HG03175 (cell line): ENCODE measurements around the gene MGMT.
"Not testable (repeated sequence)": the region's sequence is repeated elsewhere in the genome, so short reads cannot be mapped to it uniquely, and the experiment has no call there.

Experiments
- ATAC-seq: cut with Tn5 transposase; IDR thresholded peaks from one replicate; pipeline ENCODE4 v1.9.1; 2021; ENCODE audit warnings: mild to moderate bottlenecking, moderate library complexity; ENCODE audit not compliant: unreplicated experiment

Gene MGMT

DNA sequence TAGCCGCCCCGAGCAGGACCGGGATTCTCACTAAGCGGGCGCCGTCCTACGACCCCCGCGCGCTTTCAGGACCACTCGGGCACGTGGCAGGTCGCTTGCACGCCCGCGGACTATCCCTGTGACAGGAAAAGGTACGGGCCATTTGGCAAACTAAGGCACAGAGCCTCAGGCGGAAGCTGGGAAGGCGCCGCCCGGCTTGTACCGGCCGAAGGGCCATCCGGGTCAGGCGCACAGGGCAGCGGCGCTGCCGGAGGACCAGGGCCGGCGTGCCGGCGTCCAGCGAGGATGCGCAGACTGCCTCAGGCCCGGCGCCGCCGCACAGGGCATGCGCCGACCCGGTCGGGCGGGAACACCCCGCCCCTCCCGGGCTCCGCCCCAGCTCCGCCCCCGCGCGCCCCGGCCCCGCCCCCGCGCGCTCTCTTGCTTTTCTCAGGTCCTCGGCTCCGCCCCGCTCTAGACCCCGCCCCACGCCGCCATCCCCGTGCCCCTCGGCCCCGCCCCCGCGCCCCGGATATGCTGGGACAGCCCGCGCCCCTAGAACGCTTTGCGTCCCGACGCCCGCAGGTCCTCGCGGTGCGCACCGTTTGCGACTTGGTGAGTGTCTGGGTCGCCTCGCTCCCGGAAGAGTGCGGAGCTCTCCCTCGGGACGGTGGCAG lies at the start of gene MGMT:
MGMT (plus strand) TSS at position 539 of the 656 bp plus-strand sequence.
- peak; percentile 88 for ATAC-seq

GRCh38 chr10:129417870-129418269 lies 49.2 kb upstream of the MGMT start:
- no peak for ATAC-seq

- ATAC-seq = no peak
Observed at GRCh38 chr10:129418496-129419225, 48.4 kb upstream of the MGMT start.

DNA sequence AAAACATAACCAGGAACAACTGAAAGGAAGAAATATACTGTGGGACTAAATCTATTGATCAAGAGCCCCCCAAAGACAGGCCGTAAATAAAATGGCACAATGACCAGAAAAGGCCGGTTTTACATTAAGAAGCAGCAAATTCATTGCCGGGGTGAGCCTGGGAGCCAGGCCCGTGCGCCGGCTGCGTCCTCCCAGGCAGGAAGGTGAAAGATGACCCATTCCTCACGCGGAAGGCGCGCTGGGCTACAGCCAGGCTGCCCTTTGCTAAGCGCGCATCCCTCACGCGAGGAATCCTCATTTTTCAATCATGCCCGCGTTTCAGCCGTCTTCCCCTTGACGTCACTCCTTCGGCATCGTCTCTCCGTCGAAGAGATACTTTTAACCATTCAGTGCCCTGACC lies 47.6 kb upstream of the MGMT start:
- no peak for ATAC-seq

- no peak for ATAC-seq
Observed at GRCh38 chr10:129421399-129422010, 45.5 kb upstream of the MGMT start.

DNA sequence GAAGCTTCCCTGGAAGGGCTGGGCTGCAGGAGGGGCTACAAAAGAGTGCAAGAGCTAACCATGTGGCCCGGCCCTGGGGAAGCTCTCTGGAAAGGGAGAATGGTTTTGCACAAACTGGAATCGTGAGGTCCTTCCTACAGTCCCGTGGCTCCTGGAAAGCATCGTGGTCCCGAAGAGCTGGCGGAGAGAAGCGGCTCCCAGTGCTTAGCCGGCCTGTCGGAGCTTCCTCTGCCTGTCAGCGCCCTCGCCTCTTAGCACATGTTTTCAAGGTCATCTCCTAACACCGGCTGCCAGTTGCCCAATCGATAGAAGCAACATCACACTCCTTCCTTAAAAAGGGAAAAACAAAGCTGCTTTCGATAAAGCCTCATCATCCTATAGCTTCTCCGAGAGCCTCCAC lies 42.1 kb upstream of the MGMT start:
- no peak for ATAC-seq

DNA sequence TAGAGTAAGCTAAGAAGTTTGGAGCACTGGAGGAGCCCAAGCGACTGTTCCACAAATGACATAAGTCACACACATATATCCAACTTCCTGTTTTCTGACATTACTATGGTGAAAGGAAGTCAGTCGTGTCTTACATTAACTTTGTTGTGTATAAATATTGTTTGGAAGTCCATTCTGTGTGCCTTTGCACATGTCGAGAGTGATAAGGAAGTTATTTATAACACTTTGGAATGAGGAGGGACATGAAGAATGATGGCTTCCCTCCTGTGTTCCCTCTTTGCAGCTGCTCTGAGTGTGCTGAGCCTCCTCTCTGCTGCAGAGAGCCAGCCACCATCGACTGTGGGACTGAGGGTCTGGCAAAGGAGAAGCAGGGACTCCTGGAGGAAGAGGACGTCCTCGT lies 40.4 kb upstream of the MGMT start:
- ATAC-seq = no peak

DNA sequence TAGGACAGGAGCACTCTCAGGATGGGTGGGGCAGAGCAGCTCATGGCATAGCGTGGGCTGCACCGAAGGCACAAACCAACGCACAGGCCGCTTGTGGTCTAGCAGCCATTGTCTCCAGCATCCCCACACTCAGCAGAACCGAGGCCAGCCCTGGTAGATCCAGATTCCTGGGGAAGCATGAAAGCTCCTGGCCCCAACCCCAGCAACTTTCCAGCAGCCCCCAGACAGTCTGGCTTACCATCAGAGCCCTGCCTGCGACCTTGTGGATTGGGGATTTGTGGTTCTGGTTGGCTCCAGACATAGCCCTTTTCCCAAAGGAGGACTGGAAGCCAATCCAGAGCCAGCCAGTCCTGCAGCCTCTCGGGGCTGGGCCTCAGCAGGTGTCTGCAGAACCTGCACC lies 33.8 kb upstream of the MGMT start:
- ATAC-seq = no peak

DNA sequence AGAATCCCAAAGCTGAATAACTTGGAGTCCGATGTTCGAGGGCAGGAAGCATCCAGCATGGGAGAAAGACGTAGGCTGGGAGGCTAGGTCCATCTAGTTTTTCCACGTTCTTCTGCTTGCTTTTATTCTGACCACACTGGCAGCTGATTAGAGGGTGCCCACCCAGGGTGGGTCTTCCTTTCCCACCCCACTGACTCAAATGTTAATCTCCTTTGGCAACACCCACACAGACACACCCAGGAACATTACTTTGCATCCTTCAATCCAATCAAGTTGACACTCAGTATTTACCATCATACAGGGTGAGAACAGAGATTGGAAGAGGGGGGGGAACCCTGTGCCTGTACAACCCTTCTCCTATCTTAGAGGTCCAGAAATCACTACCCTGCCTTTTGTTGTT lies 31.3 kb upstream of the MGMT start:
- ATAC-seq = not testable (repeated sequence)

- ATAC-seq = no peak
Observed at GRCh38 chr10:129438024-129438423, 29.0 kb upstream of the MGMT start.

DNA sequence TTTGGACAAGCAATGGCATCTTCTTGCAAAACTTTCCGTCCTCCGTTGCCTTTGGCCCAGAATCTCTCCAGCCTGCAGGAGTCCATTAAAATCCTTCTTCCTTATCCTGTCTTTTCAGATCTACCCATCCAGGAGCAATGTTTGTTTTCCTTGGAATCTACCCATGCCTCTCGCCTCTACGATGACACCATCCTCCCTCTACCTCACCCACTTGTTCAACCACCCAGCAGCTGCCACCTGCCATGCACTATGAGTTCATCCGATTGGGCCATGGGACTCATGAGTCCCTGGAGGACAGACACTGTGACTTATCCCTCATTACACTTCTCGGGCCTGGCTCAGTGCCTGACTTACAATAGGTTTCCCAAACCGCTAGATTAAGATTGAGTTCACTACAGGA lies 26.8 kb upstream of the MGMT start:
- ATAC-seq = no peak

DNA sequence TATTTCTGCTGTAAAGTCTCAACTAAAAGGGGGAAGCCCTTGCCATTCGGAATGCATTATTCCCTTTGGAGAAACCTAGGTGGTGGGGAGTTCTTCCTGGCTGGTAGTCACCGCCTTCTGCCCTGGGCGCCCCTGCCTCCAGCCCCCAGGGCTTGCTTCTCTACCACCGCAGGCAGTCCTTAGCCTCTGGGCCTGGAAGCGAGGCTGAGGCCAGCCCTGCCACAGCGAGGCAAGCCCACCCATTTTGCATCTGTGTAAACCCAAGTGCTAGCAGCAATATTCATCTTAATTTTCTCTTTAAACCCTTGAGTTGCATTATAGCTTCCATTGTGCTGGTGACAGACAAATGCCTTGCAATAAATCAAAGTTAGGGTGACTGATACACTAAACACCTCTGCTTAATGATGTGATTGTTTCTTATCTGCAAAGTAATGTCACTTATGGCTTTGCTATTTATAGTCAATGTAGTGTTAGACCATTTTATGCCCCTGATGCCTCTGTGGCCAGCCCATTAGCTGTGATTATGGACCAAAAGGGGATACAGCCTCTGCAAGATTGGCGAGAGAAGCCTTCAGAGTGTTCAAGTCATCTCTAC lies 26.2 kb upstream of the MGMT start:
- no peak for ATAC-seq

- no peak for ATAC-seq
Observed at GRCh38 chr10:129441372-129442009, 25.6 kb upstream of the MGMT start.

DNA sequence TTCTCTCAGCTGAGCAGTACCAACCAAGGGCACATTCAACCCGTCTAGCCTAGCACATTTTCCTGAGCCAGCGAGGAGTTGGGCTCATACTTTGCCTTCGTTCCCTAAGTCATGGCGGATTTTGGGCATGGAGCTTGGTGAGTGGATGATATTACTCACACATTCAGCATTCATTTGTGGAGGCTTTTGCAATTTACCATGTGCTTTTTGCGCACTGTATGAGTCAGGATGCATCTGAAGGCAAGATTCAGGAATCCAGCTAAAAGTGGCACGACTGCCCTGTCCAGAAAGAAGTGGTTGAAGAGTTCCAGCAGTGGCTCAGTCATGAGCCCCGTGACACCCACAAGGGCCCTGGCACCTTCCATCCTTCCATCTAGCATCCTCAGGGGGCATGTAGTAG lies 24.2 kb upstream of the MGMT start:
- no peak for ATAC-seq

- ATAC-seq = no peak
Observed at GRCh38 chr10:129444359-129444758, 22.7 kb upstream of the MGMT start.

- ATAC-seq = no peak
Observed at GRCh38 chr10:129445436-129446182, 21.4 kb upstream of the MGMT start.

DNA sequence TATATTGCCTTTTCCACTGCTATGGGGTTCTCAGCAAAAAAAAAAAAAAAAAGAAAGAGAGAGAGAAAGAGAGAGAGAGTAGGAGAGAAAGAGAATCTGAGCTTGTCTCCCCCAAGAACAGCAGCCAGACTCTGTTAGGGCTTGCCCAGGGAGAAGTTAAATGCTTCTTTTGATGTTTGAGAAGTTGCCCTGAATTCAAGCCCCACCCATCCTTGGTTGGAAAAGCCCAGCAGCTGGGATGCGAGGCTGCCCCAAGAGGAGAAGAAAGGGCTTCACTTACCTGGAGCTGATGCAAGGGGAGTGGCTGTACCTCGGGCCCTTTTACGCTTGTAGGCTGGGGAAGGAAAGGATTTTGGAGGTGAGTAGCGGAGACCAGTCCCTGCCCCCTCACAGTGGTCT lies 20.9 kb upstream of the MGMT start:
- ATAC-seq = no peak

GRCh38 chr10:129447486-129447885 lies 19.6 kb upstream of the MGMT start:
- no peak for ATAC-seq

DNA sequence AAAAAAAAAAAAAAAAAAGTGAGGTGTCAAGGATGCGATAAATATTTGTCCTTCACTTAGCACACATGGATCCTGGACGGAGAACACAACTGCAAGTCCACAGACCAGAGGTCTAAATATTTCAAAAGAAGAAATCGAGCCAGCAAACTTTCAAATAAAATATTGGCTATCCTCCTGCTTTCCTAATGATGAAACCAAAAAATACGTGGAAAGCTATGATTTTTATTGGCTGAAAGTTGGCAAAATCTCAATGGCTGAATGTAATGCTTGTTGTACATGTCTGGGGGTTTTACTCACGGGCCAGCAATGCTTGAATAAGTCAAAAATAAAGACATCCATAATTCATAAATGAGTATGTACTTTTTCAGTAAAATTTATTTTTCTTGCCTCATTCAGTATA lies 19.0 kb upstream of the MGMT start:
- no peak for ATAC-seq

DNA sequence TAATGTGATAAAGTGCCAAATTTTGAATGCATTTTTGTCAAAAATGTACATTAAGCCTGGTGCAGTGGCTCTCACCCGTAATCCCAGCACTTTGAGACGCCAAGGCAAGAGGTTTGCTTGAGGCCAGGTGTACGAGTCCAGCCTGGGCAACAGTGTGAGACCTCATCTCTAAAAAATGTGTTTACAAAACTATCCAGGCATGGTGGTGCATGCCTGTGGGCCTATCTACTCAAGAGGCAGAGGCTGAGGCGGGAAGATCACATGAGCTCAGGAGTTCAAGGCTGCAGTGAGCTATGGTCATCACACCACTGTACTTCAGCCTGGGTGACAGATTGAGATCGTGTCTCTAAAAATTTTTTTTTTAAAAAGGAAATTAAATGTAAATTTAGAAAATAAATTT lies 18.5 kb upstream of the MGMT start:
- ATAC-seq = no peak

- ATAC-seq = no peak
Observed at GRCh38 chr10:129449893-129450292, 17.1 kb upstream of the MGMT start.
